ENCODE results near the gene IL22RA2.

Gene IL22RA2

GRCh38 chr6:137159912-137160311, 13.5 kb downstream of the IL22RA2 start:
- H3K4me3 ChIP-seq (ENCODE audit: low read depth, low read length): no peak overlapping the region
- no peak for DNase-seq (ENCODE audit: low read depth)
- TF ChIP-seq CTCF (IDR thresholded peaks at IDR 0.05; ENCODE audit: low read depth, low read length, missing control alignments): no peak

GRCh38 chr6:137157601-137158000, 15.8 kb downstream of the IL22RA2 start:
- TF ChIP-seq CTCF (IDR thresholded peaks at IDR 0.05; ENCODE audit: low read depth, low read length, missing control alignments): no peak
- no peak overlapping the region for H3K4me3 ChIP-seq (ENCODE audit: low read depth, low read length)
- DNase-seq (ENCODE audit: low read depth): no peak

GRCh38 chr6:137156650-137157049, 16.8 kb downstream of the IL22RA2 start:
- no peak overlapping the region for H3K4me3 ChIP-seq (ENCODE audit: low read depth, low read length)
- no peak for TF ChIP-seq CTCF (IDR thresholded peaks at IDR 0.05; ENCODE audit: low read depth, low read length, missing control alignments)
- DNase-seq (ENCODE audit: low read depth): no peak

GRCh38 chr6:137155830-137156229, 17.6 kb downstream of the IL22RA2 start:
- H3K4me3 ChIP-seq (ENCODE audit: low read depth, low read length): no peak overlapping the region
- no peak for TF ChIP-seq CTCF (IDR thresholded peaks at IDR 0.05; ENCODE audit: low read depth, low read length, missing control alignments)

GRCh38 chr6:137150072-137150471, 23.4 kb downstream of the IL22RA2 start:
- no peak for TF ChIP-seq CTCF (IDR thresholded peaks at IDR 0.05; ENCODE audit: low read depth, low read length, missing control alignments)
- H3K4me3 ChIP-seq (ENCODE audit: low read depth, low read length): no peak overlapping the region
- no peak for DNase-seq (ENCODE audit: low read depth)

More at GRCh38 chr6:137155830-137156229, 17.6 kb downstream of the IL22RA2 start:
- DNase-seq (ENCODE audit: low read depth): no peak

GRCh38 chr6:137149035-137149393, 24.4 kb downstream of the IL22RA2 start:
- H3K4me3 ChIP-seq (ENCODE audit: low read depth, low read length): no peak overlapping the region
- DNase-seq (ENCODE audit: low read depth): no peak

More at GRCh38 chr6:137149035-137149393, 24.4 kb downstream of the IL22RA2 start:
- no peak for TF ChIP-seq CTCF (IDR thresholded peaks at IDR 0.05; ENCODE audit: low read depth, low read length, missing control alignments)

All from GM12864 (cell line).